KMS-11 (cell line): ENCODE measurements around the gene DDX1.

Experiments used
- H2AFZ ChIP-seq: fragments of 200-600 bp; sonication (generic); 2 replicates; pipeline ENCODE4 v1.6.1; 2016; ENCODE audit warnings: antibody characterized with exemption, mixed run types, low read depth
- H3K27ac ChIP-seq: fragments of 200-600 bp; sonication (generic); 2 replicates; pipeline ENCODE4 v1.6.1; 2016; ENCODE audit warnings: mild to moderate bottlenecking, mixed run types
- H3K27me3 ChIP-seq: fragments of 200-600 bp; sonication (generic); 2 replicates; pipeline ENCODE4 v1.6.1; 2017; ENCODE audit warnings: mild to moderate bottlenecking, low read depth, mixed run types, moderate library complexity; ENCODE audit not compliant: insufficient read depth
- H3K36me3 ChIP-seq: fragments of 200-600 bp; sonication (generic); 2 replicates; pipeline ENCODE4 v1.6.1; 2017; ENCODE audit warnings: mild to moderate bottlenecking, mixed run types; ENCODE audit not compliant: insufficient read depth
- H3K4me1 ChIP-seq: fragments of 200-600 bp; sonication (generic); 2 replicates; pipeline ENCODE4 v1.6.1; 2016; ENCODE audit warnings: mild to moderate bottlenecking, low read depth, mixed run types; ENCODE audit not compliant: poor library complexity, severe bottlenecking
- H3K4me2 ChIP-seq: fragments of 200-600 bp; sonication (generic); 2 replicates; pipeline ENCODE4 v1.7.0; 2016; ENCODE audit warnings: mild to moderate bottlenecking, mixed run types
- H3K4me3 ChIP-seq: fragments of 200-600 bp; sonication (generic); IDR thresholded peaks from 2 replicates; pipeline ENCODE4 v1.6.1; 2017; ENCODE audit warnings: low read depth, low read length, mixed read lengths; ENCODE audit not compliant: insufficient read depth
- H3K79me2 ChIP-seq: fragments of 200-600 bp; sonication (generic); 2 replicates; pipeline ENCODE4 v1.6.1; 2016; ENCODE audit warnings: low read depth, mixed run types; ENCODE audit not compliant: insufficient read depth
- H3K9ac ChIP-seq: fragments of 200-600 bp; sonication (generic); 2 replicates; pipeline ENCODE4 v1.6.1; 2016; ENCODE audit warnings: mild to moderate bottlenecking, mixed run types
- H4K20me1 ChIP-seq: fragments of 200-600 bp; sonication (generic); 2 replicates; pipeline ENCODE4 v1.6.1; 2016; ENCODE audit warnings: mild to moderate bottlenecking, mixed run types; ENCODE audit not compliant: insufficient read depth
- TF ChIP-seq, protein P1 (sequence below): fragments of 200-600 bp; sonication (generic); conservative IDR thresholded peaks from 2 replicates; pipeline ENCODE4 v1.6.1; 2017; ENCODE audit warnings: low read depth, mild to moderate bottlenecking, antibody characterized with exemption, low read length, moderate library complexity, mixed read lengths

DDX1 gene

DNA sequence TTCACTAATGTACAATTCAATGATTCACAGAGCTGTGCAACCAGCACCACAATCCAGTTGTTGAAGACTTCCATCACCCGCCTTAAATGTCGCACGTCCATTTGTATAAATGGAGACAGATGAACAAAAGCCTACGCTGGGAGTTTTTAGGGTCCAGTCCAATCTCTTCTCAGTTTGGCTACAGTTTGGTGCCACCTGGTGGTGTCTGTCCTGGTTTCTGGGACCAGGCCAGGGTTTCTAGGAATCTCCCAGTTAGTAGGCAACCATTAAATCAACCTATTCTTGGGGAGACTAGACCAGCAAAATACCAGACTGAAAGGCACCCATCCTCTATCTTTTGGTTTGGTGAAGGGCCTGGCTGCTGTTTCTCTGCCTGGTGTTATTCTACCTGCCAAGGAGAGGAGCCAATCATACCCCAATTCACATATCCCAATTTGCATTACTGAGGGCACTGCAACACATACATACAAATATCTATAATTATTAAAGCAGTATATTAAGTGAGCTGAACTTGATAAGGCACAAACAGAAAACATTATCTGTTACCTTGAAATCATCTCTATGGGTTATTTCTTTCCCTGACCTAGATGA, 3.2 kb upstream of the DDX1 start:
- no peak overlapping the region for H2AFZ ChIP-seq
- TF ChIP-seq, protein P1, sequence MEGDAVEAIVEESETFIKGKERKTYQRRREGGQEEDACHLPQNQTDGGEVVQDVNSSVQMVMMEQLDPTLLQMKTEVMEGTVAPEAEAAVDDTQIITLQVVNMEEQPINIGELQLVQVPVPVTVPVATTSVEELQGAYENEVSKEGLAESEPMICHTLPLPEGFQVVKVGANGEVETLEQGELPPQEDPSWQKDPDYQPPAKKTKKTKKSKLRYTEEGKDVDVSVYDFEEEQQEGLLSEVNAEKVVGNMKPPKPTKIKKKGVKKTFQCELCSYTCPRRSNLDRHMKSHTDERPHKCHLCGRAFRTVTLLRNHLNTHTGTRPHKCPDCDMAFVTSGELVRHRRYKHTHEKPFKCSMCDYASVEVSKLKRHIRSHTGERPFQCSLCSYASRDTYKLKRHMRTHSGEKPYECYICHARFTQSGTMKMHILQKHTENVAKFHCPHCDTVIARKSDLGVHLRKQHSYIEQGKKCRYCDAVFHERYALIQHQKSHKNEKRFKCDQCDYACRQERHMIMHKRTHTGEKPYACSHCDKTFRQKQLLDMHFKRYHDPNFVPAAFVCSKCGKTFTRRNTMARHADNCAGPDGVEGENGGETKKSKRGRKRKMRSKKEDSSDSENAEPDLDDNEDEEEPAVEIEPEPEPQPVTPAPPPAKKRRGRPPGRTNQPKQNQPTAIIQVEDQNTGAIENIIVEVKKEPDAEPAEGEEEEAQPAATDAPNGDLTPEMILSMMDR, result peak; percentile 57
- H3K27ac ChIP-seq, result no peak overlapping the region

DNA sequence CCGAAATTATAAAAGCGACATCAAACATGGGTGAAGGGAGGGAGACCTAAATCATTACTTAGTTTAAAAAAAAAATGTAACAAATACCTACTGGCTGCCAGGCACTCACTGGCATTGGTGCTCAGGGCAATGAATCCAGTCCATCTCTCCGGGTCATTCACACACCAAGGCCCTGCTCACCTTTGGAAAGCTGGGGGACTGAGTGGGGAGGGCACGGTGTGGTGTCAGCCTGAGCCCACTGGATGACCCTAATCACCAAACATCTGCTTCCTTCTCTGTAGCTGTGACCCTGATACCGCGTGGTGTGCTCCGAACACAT, 336 bp upstream of the DDX1 start:
- Histone ChIP-seq H3K4me2 (peak overlapping the region; percentile 96), H3K27ac (peak overlapping the region; percentile 63), H3K79me2 (peaks cover 42% of the 10 kb centered on the region)

More for the DNA sequence above, 3.2 kb upstream of the DDX1 start:
- Histone ChIP-seq H4K20me1 (no peaks in the 10 kb centered on the region), H3K79me2 (peaks cover 21% of the 10 kb centered on the region), H3K9ac (no peak overlapping the region), H3K4me3 (no peak overlapping the region), H3K4me2 (no peak overlapping the region), H3K36me3 (no peaks in the 10 kb centered on the region), H3K4me1 (peaks cover 11% of the 10 kb centered on the region), H3K27me3 (no peaks in the 10 kb centered on the region)

DNA sequence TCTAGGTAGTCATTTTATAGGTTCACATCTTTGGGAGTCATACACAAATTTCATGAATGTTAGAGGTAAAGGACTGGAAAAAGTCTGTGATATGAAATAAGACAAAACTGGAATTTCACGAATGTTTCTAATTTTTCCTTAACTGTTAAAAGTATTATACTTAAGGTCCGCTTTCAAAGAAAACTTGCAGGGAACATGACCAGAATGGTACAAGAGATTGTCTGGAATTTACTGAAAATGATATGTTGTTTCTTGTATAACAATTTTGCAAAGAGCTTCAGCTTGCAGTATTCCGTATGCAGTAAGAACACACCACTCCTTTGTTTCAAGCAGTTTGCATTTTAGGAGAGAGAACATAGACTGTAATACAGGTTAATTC, 1.6 kb downstream of the DDX1 start:
- H3K27me3 ChIP-seq, result no peaks in the 10 kb centered on the region
- no peak overlapping the region for H3K4me3 ChIP-seq
- H3K4me2 ChIP-seq, result peak overlapping the region; percentile 96
- no peak overlapping the region for H2AFZ ChIP-seq
- H3K79me2 ChIP-seq, result peaks cover 42% of the 10 kb centered on the region
- H3K9ac ChIP-seq, result no peak overlapping the region
- peaks cover 2% of the 10 kb centered on the region; the same call in 1 of the 2 replicates for H3K36me3 ChIP-seq
- no peak overlapping the region for H3K27ac ChIP-seq
- no peaks in the 10 kb centered on the region for H4K20me1 ChIP-seq
- TF ChIP-seq, protein P1, result no peak
- peaks cover 21% of the 10 kb centered on the region for H3K4me1 ChIP-seq

More for the DNA sequence above, 336 bp upstream of the DDX1 start:
- H4K20me1 ChIP-seq, result no peaks in the 10 kb centered on the region
- peak overlapping the region; percentile 96 for H2AFZ ChIP-seq
- peaks cover 21% of the 10 kb centered on the region for H3K4me1 ChIP-seq
- TF ChIP-seq, protein P1, result no peak
- peak overlapping the region; percentile 87 for H3K9ac ChIP-seq
- no peaks in the 10 kb centered on the region for H3K27me3 ChIP-seq
- H3K36me3 ChIP-seq, result no peaks in the 10 kb centered on the region; the same call in 1 of the 2 replicates
- H3K4me3 ChIP-seq, result no peak overlapping the region

DNA sequence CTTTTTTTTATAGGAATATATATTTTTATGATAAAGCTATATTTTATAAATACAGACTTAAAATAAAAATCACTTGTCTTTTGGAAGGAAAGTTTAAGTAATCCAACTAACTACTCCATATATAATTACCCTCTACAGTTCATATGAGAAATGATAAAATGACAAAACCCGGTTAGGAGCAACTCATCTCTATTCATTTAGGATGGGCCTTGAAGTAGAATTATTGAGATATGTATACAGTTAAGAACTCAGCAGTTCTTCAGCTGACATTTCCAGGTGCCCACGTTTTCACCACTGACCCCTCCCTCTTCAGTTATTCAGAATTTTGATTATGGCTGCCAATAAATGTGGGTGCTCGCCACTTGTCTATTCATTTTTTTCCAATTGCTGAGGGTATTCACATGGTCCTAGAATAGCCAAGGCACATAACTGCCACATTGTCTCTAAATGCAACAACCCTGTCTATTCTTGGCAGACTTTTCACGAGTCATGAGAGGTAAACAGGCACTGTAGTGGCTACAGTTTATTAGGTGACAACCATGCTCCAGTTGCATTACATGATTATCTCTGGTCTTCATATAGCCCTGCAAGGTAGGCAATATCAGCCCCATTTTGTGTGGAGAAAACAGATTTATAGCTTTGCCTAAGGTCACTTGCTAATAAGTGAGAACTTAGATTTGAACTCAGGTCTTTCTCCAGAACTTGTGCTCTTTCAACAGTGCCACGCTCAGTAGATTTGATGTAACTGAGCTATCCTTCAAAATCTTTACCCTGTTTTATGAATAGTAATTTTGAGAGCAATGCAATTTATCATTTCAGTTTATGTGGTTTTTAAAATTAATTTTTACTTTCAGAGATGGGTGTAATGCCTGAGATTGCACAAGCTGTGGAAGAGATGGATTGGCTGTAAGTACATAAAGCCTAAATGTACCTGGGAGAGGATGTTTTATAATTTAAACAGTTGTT, 2.9 kb downstream of the DDX1 start:
- Histone ChIP-seq H3K4me3 (no peak overlapping the region), H3K79me2 (peaks cover 42% of the 10 kb centered on the region), H3K4me2 (no peak overlapping the region), H3K4me1 (peaks cover 21% of the 10 kb centered on the region), H2AFZ (no peak overlapping the region), H3K27me3 (no peaks in the 10 kb centered on the region), H3K27ac (no peak overlapping the region), H3K36me3 (peaks cover 7% of the 10 kb centered on the region; the same call in 1 of the 2 replicates), H3K9ac (no peak overlapping the region), H4K20me1 (no peaks in the 10 kb centered on the region)
- TF ChIP-seq, protein P1, result no peak
